Uterus (tissue), 2 donors: ENCODE measurements around the gene SMARCD2.

Experiments
- POLR2A ChIP-seq, 2 donors: fragments of 450-650 bp; IDR thresholded peaks; one replicate each; pipeline ENCODE4 v1.6.1; 2016; ENCODE audit warnings: antibody characterized with exemption in 2 of 2, mild to moderate bottlenecking in 1 of 2, moderate library complexity in 1 of 2
- TF ChIP-seq, protein P1 (sequence below), 4 experiments: fragments of 200-600 bp in 2 of 4; fragments of 450-650 bp in 2 of 4; sonication (generic) in 2 of 4; IDR thresholded peaks; one replicate each; pipeline ENCODE4 v1.5.1; 2016 to 2019; ENCODE audit warnings: antibody characterized with exemption in 4 of 4, mild to moderate bottlenecking in 2 of 4, moderate library complexity in 1 of 4

DNA sequence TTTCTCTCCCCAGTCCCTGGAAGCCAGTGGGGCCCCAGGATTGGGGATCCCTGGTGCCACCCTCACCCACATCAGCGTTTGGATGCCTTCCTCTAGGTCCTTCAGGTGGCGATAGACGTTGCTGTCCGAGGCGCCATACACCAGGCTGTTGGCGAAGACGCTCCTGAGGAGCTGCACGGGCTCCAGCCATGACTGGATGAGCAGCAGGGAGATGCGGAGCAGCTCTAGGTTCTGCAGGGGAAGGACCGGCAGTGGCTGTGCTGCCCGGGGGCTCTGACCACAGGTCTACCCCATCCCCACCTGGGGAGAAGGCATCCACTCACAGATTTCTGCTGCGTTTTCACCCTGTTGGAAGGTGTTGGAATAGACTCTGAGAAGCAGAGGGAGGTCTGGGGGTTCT, 38.2 kb upstream of the SMARCD2 start:
- TF ChIP-seq, protein P1, sequence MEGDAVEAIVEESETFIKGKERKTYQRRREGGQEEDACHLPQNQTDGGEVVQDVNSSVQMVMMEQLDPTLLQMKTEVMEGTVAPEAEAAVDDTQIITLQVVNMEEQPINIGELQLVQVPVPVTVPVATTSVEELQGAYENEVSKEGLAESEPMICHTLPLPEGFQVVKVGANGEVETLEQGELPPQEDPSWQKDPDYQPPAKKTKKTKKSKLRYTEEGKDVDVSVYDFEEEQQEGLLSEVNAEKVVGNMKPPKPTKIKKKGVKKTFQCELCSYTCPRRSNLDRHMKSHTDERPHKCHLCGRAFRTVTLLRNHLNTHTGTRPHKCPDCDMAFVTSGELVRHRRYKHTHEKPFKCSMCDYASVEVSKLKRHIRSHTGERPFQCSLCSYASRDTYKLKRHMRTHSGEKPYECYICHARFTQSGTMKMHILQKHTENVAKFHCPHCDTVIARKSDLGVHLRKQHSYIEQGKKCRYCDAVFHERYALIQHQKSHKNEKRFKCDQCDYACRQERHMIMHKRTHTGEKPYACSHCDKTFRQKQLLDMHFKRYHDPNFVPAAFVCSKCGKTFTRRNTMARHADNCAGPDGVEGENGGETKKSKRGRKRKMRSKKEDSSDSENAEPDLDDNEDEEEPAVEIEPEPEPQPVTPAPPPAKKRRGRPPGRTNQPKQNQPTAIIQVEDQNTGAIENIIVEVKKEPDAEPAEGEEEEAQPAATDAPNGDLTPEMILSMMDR (IDR thresholded peaks at IDR 0.05), result no peak
- no peak for TF ChIP-seq POLR2A (IDR thresholded peaks at IDR 0.05)
